Lower lobe of right lung (tissue), 2 donors: ENCODE data around the gene SOX6. TPM values are rescaled to one million over a fixed set of nuclear protein-coding genes. Genes with fewer than 3 reads are reported as not detected.

Experiments used
- ATAC-seq, 2 donors: fragments of 200-7000 bp; cut with Tn5 transposase; one replicate each; pipeline ENCODE4 v1.9.1; 2020 to 2022; ENCODE audit warnings: mild to moderate bottlenecking in 2 of 2, moderate library complexity in 2 of 2
- DNase-seq: peaks from one replicate; pipeline ENCODE4 v3.0.0-alpha.2; 2020
- H3K27ac ChIP-seq: fragments of 200-600 bp; one replicate; pipeline ENCODE4 v1.8.0; 2022
- H3K27me3 ChIP-seq: fragments of 200-600 bp; one replicate; pipeline ENCODE4 v1.8.0; 2022; ENCODE audit warnings: low read depth
- H3K36me3 ChIP-seq: fragments of 200-600 bp; one replicate; pipeline ENCODE4 v1.8.0; 2022; ENCODE audit warnings: mild to moderate bottlenecking
- H3K4me1 ChIP-seq: fragments of 200-600 bp; one replicate; pipeline ENCODE4 v1.8.0; 2022
- H3K4me3 ChIP-seq: fragments of 200-600 bp; one replicate; pipeline ENCODE4 v1.8.0; 2022; ENCODE audit warnings: mild to moderate bottlenecking
- H3K9me3 ChIP-seq: fragments of 200-600 bp; one replicate; pipeline ENCODE4 v1.8.0; 2022
- CTCF ChIP-seq: fragments of 200-600 bp; IDR thresholded peaks from one replicate; pipeline ENCODE4 v1.8.0; 2022; ENCODE audit warnings: antibody characterized with exemption, mild to moderate bottlenecking
- intact Hi-C: fragments of 100-400 bp; cut with DNase I; formaldehyde crosslinking; loops from one replicate; pipeline ENCODE4 v1.11.0; 2022
- total RNA-seq: library from RNA; stranded (reverse); fragmentation: NEBNext Ultra II Directional; extraction: Animal tissue kit (Norgen Biotek cat#: 25700); gene quantifications from one replicate; pipeline ENCODE4 v1.2.1, GENCODE V29; 2021
- donor health status: DM: no; HTN: yes; CAD: no; lungs with severe emphysema.

The SOX6 gene
- total RNA-seq, 1 donor from 2014 or later = 4.8 TPM

DNA sequence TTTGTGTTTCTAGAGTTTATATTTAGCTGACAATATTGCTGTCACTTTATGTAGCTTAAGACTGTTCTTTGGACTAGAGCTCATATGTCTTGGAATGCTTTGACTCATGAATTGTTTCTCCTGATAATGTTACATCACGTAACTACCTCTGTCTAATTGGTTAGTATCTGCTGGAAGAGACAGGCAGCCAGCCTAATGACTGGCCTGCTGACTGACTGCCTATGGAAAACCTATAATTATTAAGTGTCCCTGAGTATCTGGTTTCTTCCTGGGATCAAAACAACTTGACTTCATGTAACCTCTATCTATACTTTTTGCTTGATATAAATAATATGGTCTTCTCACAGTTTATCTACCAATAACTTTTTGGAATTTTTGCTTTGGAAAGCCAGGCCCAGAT is 9.4 kb downstream of the SOX6 start:
- Histone ChIP-seq H3K9me3 (no peaks in the 10 kb centered on the region), H3K27me3 (no peaks in the 10 kb centered on the region), H3K4me1 (no peaks in the 10 kb centered on the region), H3K27ac (no peak overlapping the region), H3K36me3 (no peaks in the 10 kb centered on the region), H3K4me3 (no peak overlapping the region)
- TF ChIP-seq CTCF = no peak
- intact Hi-C loops = no loop called here
- no peak for DNase-seq
- no peak for ATAC-seq

GRCh38 chr11:16341853-16342252 is 14.5 kb downstream of the SOX6 start:
- no peak overlapping the region for H3K4me3 ChIP-seq

GRCh38 chr11:16338393-16338792 is 18.0 kb downstream of the SOX6 start:
- intact Hi-C loops = no loop called here
- no peak for TF ChIP-seq CTCF
- no peaks in the 10 kb centered on the region for H3K9me3 ChIP-seq
- no peak overlapping the region for H3K4me3 ChIP-seq
- no peaks in the 10 kb centered on the region for H3K36me3 ChIP-seq
- no peaks in the 10 kb centered on the region for H3K27me3 ChIP-seq
- no peak for ATAC-seq
- no peak overlapping the region for H3K27ac ChIP-seq
- DNase-seq = no peak
- no peaks in the 10 kb centered on the region for H3K4me1 ChIP-seq

More at GRCh38 chr11:16341853-16342252, 14.5 kb downstream of the SOX6 start:
- no peaks in the 10 kb centered on the region for H3K4me1 ChIP-seq
- no peak for TF ChIP-seq CTCF
- no peaks in the 10 kb centered on the region for H3K9me3 ChIP-seq
- H3K27me3 ChIP-seq = no peaks in the 10 kb centered on the region
- ATAC-seq (no peak), DNase-seq (no peak)
- intact Hi-C loops = no loop called here
- no peak overlapping the region for H3K27ac ChIP-seq
- no peaks in the 10 kb centered on the region for H3K36me3 ChIP-seq

DNA sequence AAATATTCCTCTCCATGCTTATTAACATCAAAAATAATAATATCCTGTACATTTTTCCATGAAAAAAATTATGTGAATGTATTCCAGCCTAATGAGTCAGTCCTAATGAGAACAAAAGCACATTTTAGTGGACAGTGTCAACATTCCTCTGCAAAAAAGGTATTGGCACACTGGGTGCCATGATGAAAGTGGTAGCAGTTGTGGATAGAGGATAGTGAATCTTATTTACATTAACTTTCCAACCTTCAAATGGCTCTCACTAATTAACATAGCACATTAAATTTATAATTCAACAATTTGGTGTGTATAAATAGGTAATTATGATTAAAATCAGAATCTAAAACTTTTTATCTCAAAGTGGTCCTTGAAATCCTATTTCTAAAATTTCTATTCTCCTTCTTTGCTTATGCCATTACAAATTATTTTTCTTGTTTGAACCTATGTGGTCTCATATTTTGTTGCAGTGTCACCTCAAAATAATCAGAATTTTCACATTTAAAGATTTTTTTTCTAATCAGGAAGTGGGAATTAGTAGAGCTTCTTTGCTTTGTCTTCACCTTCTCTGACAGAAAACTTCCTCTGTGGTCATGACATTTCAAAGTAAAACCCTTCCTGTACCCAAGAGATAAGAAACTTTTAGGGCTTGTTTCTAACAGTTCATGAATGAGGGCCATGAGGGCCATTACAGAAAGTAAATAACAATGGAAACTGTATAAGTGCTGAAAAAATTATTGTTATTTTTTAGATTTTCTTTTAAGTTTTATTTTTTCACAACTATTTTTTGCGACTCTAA is 18.7 kb downstream of the SOX6 start:
- no peaks in the 10 kb centered on the region for H3K4me1 ChIP-seq

GRCh38 chr11:16336721-16337120 is 19.6 kb downstream of the SOX6 start:
- no peak for TF ChIP-seq CTCF
- no peak overlapping the region for H3K27ac ChIP-seq
- H3K4me3 ChIP-seq = no peak overlapping the region
- H3K27me3 ChIP-seq = no peaks in the 10 kb centered on the region
- ATAC-seq = no peak
- no peaks in the 10 kb centered on the region for H3K4me1 ChIP-seq
- intact Hi-C loops = no loop called here
- H3K36me3 ChIP-seq = no peaks in the 10 kb centered on the region
- H3K9me3 ChIP-seq = no peaks in the 10 kb centered on the region
- DNase-seq = no peak

More for the DNA sequence above, 18.7 kb downstream of the SOX6 start:
- TF ChIP-seq CTCF = no peak
- no peak for ATAC-seq
- Histone ChIP-seq H3K36me3 (no peaks in the 10 kb centered on the region), H3K4me3 (no peak overlapping the region), H3K27me3 (no peaks in the 10 kb centered on the region), H3K9me3 (no peaks in the 10 kb centered on the region), H3K27ac (no peak overlapping the region)
- DNase-seq = no peak
- intact Hi-C loops = no loop called here
